ENCODE data around the gene OR52A1.

Gene OR52A1

GRCh38 chr11:5131584-5132335 is 22.8 kb downstream of the OR52A1 start:
- DNase-seq (ENCODE audit: low read depth, low spot score) = no peak

GRCh38 chr11:5129457-5129877 is 25.1 kb downstream of the OR52A1 start:
- DNase-seq (ENCODE audit: low read depth, low spot score) = no peak

GRCh38 chr11:5124891-5125620 is 29.5 kb downstream of the OR52A1 start:
- DNase-seq (ENCODE audit: low read depth, low spot score) = no peak

- DNase-seq (ENCODE audit: low read depth, low spot score) = peak; percentile 73
Observed at GRCh38 chr11:5123802-5124521, 30.6 kb downstream of the OR52A1 start.

GRCh38 chr11:5118893-5119292 is 35.7 kb downstream of the OR52A1 start:
- no peak for DNase-seq (ENCODE audit: low read depth, low spot score)

GRCh38 chr11:5117588-5117987 is 37.0 kb downstream of the OR52A1 start:
- DNase-seq (ENCODE audit: low read depth, low spot score) = no peak

GRCh38 chr11:5115339-5115738 is 39.2 kb downstream of the OR52A1 start:
- DNase-seq (ENCODE audit: low read depth, low spot score) = no peak

GRCh38 chr11:5107285-5107684 is 47.3 kb downstream of the OR52A1 start:
- no peak for DNase-seq (ENCODE audit: low read depth, low spot score)

- no peak for DNase-seq (ENCODE audit: low read depth, low spot score)
Observed at GRCh38 chr11:5103066-5103465, 51.5 kb downstream of the OR52A1 start.

GRCh38 chr11:5102246-5102645 is 52.3 kb downstream of the OR52A1 start:
- no peak for DNase-seq (ENCODE audit: low read depth, low spot score)

- no peak for DNase-seq (ENCODE audit: low read depth, low spot score)
Observed at GRCh38 chr11:5096011-5096410, 58.5 kb downstream of the OR52A1 start.
